GM10266 (cell line): ENCODE results near the gene ANKK1.
A peak's percentile ranks its signal among the peaks of the same experiment; 100 is the strongest.

Experiments
- DNase-seq: peaks from one replicate; pipeline ENCODE4 v3.0.0; 2012; ENCODE audit errors: extremely low spot score
- TF ChIP-seq, protein P1 (sequence below): IDR thresholded peaks from 2 replicates; pipeline ENCODE4 v1.5.1; 2012; ENCODE audit warnings: mild to moderate bottlenecking, low read depth; ENCODE audit not compliant: control insufficient read depth, insufficient read depth; ENCODE audit errors: missing control alignments

The ANKK1 gene

DNA sequence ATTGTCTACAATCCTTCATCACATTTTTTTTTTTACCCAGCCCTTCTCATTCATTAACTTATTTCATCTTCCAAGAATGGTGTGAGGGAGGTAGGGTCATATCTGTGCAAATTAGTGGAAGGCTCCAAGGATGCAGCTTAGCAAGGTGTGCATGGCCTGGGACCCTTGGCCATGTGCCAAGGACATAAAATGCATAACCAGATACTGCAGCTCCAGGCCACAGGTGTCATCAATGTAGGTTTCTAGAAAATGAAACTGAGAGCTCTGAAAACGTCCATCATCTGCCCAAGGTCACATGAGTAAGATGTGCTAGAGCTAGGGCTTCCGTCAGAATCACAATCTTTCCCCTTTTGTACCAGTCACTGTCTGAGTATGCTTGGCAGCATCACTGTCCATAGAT lies 29.8 kb downstream of the ANKK1 start:
- TF ChIP-seq, protein P1, sequence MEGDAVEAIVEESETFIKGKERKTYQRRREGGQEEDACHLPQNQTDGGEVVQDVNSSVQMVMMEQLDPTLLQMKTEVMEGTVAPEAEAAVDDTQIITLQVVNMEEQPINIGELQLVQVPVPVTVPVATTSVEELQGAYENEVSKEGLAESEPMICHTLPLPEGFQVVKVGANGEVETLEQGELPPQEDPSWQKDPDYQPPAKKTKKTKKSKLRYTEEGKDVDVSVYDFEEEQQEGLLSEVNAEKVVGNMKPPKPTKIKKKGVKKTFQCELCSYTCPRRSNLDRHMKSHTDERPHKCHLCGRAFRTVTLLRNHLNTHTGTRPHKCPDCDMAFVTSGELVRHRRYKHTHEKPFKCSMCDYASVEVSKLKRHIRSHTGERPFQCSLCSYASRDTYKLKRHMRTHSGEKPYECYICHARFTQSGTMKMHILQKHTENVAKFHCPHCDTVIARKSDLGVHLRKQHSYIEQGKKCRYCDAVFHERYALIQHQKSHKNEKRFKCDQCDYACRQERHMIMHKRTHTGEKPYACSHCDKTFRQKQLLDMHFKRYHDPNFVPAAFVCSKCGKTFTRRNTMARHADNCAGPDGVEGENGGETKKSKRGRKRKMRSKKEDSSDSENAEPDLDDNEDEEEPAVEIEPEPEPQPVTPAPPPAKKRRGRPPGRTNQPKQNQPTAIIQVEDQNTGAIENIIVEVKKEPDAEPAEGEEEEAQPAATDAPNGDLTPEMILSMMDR = no peak

DNA sequence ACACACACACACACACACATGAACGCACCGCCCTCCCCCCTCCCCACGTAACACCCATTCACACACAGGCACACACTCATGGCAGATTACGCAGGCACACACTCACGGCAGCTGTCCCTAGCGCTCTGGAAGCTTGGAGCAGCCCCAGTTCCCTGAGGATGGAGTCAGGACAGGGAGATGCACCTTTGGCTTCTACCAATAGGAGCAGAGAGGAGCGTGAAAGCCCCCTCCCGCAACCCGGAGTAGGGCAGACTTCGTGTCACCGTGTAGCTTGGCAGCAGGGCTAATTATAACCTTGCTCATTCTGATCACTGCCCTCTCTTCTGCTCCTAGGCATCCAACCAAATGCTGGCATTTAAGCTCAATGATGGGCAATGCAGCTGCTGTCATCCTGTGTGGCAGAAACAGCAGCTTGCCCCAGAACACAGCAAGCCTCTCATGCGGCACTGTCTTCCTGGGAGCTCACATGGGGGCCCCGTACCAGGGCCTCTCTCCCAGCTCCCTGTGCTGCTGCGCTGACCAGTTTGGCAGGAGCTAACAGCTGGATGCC lies 31.9 kb downstream of the ANKK1 start:
- DNase-seq = no peak
- TF ChIP-seq, protein P1 = no peak

More for the DNA sequence above, 29.8 kb downstream of the ANKK1 start:
- DNase-seq = peak; percentile 21

DNA sequence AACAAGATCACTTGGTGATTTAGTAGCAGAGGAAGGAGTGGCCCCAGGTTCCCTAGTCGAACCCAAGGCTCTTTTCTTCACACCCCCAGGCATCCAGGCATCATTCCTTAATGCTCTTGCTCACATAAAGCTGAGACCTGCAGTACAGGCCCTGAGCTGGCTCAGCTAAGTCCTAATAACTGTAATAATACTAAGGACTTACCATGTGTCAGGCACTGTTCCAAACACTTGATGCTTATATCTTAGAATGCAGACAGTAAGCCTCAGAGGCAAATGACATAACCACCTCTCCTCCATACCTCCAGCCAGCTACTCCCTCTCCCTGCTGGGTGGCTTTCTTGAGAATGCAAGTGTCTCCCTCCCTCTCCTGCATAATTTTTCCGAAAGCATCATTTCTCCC lies 33.2 kb downstream of the ANKK1 start:
- TF ChIP-seq, protein P1 = no peak
- no peak for DNase-seq

DNA sequence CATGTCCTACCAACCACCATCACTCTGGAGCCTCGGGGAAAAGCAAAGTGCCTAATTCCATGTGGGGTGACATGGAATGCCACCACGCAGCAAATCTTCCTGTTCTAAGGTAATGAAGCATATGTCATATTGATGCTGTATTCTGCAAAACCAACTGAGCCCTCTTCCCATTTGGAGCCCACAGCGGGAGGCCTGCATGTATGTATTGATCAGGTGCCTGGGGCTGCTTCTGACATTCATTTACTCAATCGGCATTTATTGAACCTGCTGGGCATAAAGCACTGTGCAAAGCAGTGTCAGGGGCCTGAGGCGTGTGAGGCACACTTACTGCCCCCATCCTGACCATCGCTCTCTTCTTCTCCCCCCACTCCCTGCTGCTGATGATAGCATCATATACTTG lies 39.1 kb downstream of the ANKK1 start:
- TF ChIP-seq, protein P1 = no peak
- no peak for DNase-seq

DNA sequence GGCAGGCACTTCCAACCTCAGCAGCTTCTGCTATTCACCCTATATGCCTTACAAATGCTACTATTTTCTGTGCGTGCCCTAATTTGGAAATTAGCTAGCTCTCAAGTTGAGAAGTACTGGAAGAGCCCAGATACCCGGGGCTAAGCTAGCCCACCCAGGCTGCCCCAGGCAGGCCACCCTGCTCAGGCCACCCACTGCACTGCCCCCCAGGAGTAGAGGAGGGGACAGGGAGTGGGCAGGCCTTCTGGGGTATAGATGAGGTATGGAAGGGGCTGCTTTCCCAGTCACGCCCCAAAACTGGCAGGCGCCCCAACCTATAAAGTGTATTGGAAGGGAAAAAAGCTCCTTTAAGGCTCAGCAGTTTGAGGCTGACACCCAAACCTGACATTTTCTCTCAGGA lies 44.2 kb downstream of the ANKK1 start:
- TF ChIP-seq, protein P1 = no peak
- no peak for DNase-seq

DNA sequence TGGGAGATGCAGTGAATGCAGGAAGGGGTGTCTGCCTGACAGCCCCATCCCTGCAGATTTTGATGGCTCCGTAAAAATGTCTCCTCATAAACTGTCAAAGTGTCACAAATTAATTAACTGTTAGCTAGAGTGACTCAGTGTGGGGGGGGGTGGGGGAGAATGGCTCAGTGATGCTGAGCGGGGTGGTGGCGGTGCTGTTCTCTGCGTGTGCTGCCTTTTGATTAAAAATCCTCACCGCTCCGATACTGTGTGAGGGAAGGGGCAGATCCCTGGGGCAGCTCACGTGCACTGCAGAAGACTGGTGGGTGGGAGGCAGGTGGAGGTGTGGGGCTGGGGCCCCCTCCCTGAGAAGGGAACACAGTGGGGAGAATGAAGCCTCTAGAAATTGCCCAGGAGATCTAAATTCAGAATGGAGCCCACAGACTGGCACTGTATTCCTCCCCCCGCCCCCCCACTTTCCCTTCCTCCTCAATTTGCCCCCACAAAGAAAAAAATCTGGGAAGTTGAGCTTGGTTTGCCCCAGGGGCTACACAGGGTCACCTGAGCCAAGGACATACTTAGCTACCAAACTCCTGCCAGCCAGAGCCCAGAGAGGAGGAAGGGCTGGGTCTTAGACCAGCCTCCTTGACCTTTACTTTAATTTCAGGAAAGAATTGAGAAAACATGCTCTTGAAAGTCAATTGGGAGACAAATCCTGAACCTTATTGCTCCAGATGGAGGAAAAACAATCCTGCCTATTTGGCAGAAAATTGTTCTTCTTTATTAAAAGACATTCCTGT lies 47.8 kb downstream of the ANKK1 start:
- TF ChIP-seq, protein P1 = no peak
- no peak for DNase-seq

DNA sequence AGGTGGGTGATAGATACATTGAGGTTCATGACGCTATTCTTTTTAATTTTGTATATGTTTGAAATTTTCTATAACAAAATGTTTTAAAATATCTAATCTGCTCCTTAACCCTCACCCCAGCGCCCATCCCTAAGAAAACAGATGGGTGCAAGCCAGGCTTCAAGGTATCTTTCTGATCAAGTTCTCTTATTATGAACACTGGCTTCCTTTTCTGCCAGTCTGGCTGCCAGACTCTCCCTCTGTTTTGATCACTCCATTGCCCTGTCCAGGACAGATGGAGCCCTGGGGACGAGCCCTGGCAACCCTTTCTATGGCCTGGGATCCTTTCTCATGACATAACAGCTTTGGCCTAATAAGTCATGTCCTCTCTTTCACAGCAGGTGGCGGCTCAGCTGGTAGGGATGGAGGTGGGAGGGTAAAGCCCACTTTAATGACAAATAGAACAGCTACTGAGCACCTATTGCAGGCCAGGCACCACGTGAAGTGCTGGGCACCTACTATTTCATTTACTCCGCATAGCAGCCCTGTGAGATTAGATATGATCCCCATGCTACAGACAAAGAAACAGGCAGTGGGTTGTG lies 49.2 kb downstream of the ANKK1 start:
- no peak for DNase-seq
- TF ChIP-seq, protein P1 = no peak
